Measurements from ENCODE around the gene RAB40C. TPM values are rescaled to one million over a fixed set of nuclear protein-coding genes. Genes with fewer than 3 reads are reported as not detected.

The RAB40C gene
- total RNA-seq, 1 experiment from 2014 or later: 30.7 TPM

GRCh38 chr16:552171-552570, 37.7 kb upstream of the RAB40C start:
- H3K27ac ChIP-seq (ENCODE audit: low read length): no peak overlapping the region
- ChIA-PET POLR2A (no interaction called here), CTCF (no interaction called here)
- in situ Hi-C loops (cut with HindIII; ENCODE audit: low pct_unique_long_range_greater_than_20kb, low sequenced_read_pairs) (no loop called here), intact Hi-C loops (cut with micrococcal nuclease; ENCODE audit: unreplicated experiment) (no loop called here)
- no peak overlapping the region for H3K4me3 ChIP-seq (ENCODE audit: low read depth in 2 of 2, low read length in 2 of 2)
- no peak for DNase-seq (ENCODE audit: low read depth, low spot score)
- BruUV-seq (replicated peaks): no TSS peak
- no peaks in the 10 kb centered on the region for H3K9me3 ChIP-seq (ENCODE audit: control insufficient read depth, insufficient read depth, low read depth, low read length)
- ATAC-seq: no peak
- H3K4me1 ChIP-seq (ENCODE audit: control insufficient read depth, insufficient read depth, low read length): peaks cover 11% of the 10 kb centered on the region
- TF ChIP-seq TCF7L2 (IDR thresholded peaks at IDR 0.05; ENCODE audit: low read depth, low read length) (no peak), CTCF (IDR thresholded peaks at IDR 0.05) (no peak), SIN3A (IDR thresholded peaks at IDR 0.05; ENCODE audit: borderline replicate concordance, insufficient read depth, low read depth, low read length) (no peak), POLR2AphosphoS5 (IDR thresholded peaks at IDR 0.05; ENCODE audit: low read depth, low read length) (no peak)
- TF ChIP-seq, protein P1, sequence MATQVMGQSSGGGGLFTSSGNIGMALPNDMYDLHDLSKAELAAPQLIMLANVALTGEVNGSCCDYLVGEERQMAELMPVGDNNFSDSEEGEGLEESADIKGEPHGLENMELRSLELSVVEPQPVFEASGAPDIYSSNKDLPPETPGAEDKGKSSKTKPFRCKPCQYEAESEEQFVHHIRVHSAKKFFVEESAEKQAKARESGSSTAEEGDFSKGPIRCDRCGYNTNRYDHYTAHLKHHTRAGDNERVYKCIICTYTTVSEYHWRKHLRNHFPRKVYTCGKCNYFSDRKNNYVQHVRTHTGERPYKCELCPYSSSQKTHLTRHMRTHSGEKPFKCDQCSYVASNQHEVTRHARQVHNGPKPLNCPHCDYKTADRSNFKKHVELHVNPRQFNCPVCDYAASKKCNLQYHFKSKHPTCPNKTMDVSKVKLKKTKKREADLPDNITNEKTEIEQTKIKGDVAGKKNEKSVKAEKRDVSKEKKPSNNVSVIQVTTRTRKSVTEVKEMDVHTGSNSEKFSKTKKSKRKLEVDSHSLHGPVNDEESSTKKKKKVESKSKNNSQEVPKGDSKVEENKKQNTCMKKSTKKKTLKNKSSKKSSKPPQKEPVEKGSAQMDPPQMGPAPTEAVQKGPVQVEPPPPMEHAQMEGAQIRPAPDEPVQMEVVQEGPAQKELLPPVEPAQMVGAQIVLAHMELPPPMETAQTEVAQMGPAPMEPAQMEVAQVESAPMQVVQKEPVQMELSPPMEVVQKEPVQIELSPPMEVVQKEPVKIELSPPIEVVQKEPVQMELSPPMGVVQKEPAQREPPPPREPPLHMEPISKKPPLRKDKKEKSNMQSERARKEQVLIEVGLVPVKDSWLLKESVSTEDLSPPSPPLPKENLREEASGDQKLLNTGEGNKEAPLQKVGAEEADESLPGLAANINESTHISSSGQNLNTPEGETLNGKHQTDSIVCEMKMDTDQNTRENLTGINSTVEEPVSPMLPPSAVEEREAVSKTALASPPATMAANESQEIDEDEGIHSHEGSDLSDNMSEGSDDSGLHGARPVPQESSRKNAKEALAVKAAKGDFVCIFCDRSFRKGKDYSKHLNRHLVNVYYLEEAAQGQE (IDR thresholded peaks at IDR 0.05; ENCODE audit: insufficient read depth in 1 of 2, low read depth in 2 of 2, low read length in 1 of 2): no peak
- no peaks in the 10 kb centered on the region for H3K36me3 ChIP-seq (ENCODE audit: control insufficient read depth, insufficient read depth, low read length)
- H3K27me3 ChIP-seq (ENCODE audit: control insufficient read depth, insufficient read depth, low read length): no peaks in the 10 kb centered on the region

GRCh38 chr16:553601-554296, 36.1 kb upstream of the RAB40C start:
- ATAC-seq (no peak), DNase-seq (ENCODE audit: low read depth, low spot score) (no peak)
- TSS peak; percentile 90 for BruUV-seq (replicated peaks)
- H3K36me3 ChIP-seq (ENCODE audit: control insufficient read depth, insufficient read depth, low read length): no peaks in the 10 kb centered on the region
- TF ChIP-seq TCF7L2 (IDR thresholded peaks at IDR 0.05; ENCODE audit: low read depth, low read length) (no peak), CTCF (IDR thresholded peaks at IDR 0.05) (no peak), POLR2AphosphoS5 (IDR thresholded peaks at IDR 0.05; ENCODE audit: low read depth, low read length) (no peak), SIN3A (IDR thresholded peaks at IDR 0.05; ENCODE audit: borderline replicate concordance, insufficient read depth, low read depth, low read length) (no peak)
- TF ChIP-seq, protein P1 (IDR thresholded peaks at IDR 0.05; ENCODE audit: insufficient read depth in 1 of 2, low read depth in 2 of 2, low read length in 1 of 2): no peak
- in situ Hi-C loops (cut with HindIII; ENCODE audit: low pct_unique_long_range_greater_than_20kb, low sequenced_read_pairs): no loop called here
- no peak overlapping the region for H3K27ac ChIP-seq (ENCODE audit: low read length)
- no peaks in the 10 kb centered on the region for H3K9me3 ChIP-seq (ENCODE audit: control insufficient read depth, insufficient read depth, low read depth, low read length)
- intact Hi-C loops (cut with micrococcal nuclease; ENCODE audit: unreplicated experiment): no loop called here
- H3K4me1 ChIP-seq (ENCODE audit: control insufficient read depth, insufficient read depth, low read length): peaks cover 20% of the 10 kb centered on the region
- CTCF ChIA-PET: no interaction called here
- no peak overlapping the region for H3K4me3 ChIP-seq (ENCODE audit: low read depth in 2 of 2, low read length in 2 of 2)
- H3K27me3 ChIP-seq (ENCODE audit: control insufficient read depth, insufficient read depth, low read length): no peaks in the 10 kb centered on the region
- POLR2A ChIA-PET: no interaction called here
